HepG2 (cell line): ENCODE measurements around the gene GCLC. TPM values are rescaled to one million over a fixed set of nuclear protein-coding genes. Genes with fewer than 3 reads are reported as not detected.
A peak's percentile ranks its signal among the peaks of the same experiment; 100 is the strongest.

Experiments used
- ASH2L ChIP-seq: fragments of 300-600, 200-600 bp; sonication (generic); IDR thresholded peaks from 2 replicates; pipeline ENCODE4 v1.7.0; 2017; ENCODE audit warnings: low read depth, mild to moderate bottlenecking, moderate library complexity, mixed read lengths, low read length; ENCODE audit not compliant: insufficient read length
- BCL6 ChIP-seq: IDR thresholded peaks from 2 replicates; pipeline ENCODE4 v1.6.1; 2016; ENCODE audit warnings: missing genetic modification reagents, missing compliant biosample characterization
- HMGXB4 ChIP-seq, 2 experiments: sonication (generic) in 1 of 2; formaldehyde crosslinking in 1 of 2; IDR thresholded peaks; 2 replicates each; pipeline versions ENCODE4 v1.4.0 to v1.6.1; 2018 to 2020; ENCODE audit warnings: missing genetic modification reagents in 2 of 2, borderline replicate concordance in 1 of 2, low read depth in 1 of 2, mild to moderate bottlenecking in 1 of 2, missing biosample characterization in 1 of 2
- RBFOX2 ChIP-seq: fragments of 200-400 bp; formaldehyde crosslinking; IDR thresholded peaks from 2 replicates; pipeline ENCODE4 v1.6.1; 2017; ENCODE audit warnings: low read depth, mild to moderate bottlenecking, low read length
- RXRB ChIP-seq: IDR thresholded peaks from 2 replicates; pipeline ENCODE4 v1.6.1; 2016; ENCODE audit warnings: borderline replicate concordance, missing genetic modification reagents, missing compliant biosample characterization
- ZFP41 ChIP-seq: sonication (generic); formaldehyde crosslinking; IDR thresholded peaks from 2 replicates; pipeline ENCODE4 v1.4.0; 2020; ENCODE audit warnings: mild to moderate bottlenecking, missing genetic modification reagents, borderline replicate concordance
- ZNF101 ChIP-seq: sonication (generic); formaldehyde crosslinking; IDR thresholded peaks from 2 replicates; pipeline ENCODE4 v1.4.0; 2020; ENCODE audit warnings: mild to moderate bottlenecking, low read depth, missing genetic modification reagents, borderline replicate concordance
- ZNF350 ChIP-seq: sonication (generic); formaldehyde crosslinking; IDR thresholded peaks from 2 replicates; pipeline ENCODE4 v1.4.0; 2020; ENCODE audit warnings: mild to moderate bottlenecking, low read depth, missing genetic modification reagents, borderline replicate concordance
- ZNF674 ChIP-seq: sonication (generic); formaldehyde crosslinking; IDR thresholded peaks from 2 replicates; pipeline ENCODE4 v1.5.0; 2020; ENCODE audit warnings: low read depth, mild to moderate bottlenecking, missing genetic modification reagents
- polyA plus RNA-seq, 8 experiments: library from polyadenylated mRNA; depleted of rRNA in 3 of 8; stranded (reverse) in 7 of 8; unstranded in 1 of 8; fragments of >200 nt; fragmentation: Illumina TruSeq in 4 of 8; extraction: Trizol in 4 of 8; gene quantifications; 2 replicates each; pipeline versions ENCODE4 v1.2.1 to v1.2.3, GENCODE V29; 2011 to 2016; ENCODE audit warnings: low read depth in 4 of 8, missing spikeins in 1 of 8, mixed read lengths in 1 of 8; ENCODE audit not compliant: insufficient read depth in 1 of 8
- total RNA-seq, 5 experiments: library from RNA; depleted of rRNA; stranded (reverse); fragments of >200 nt; fragmentation: Illumina TruSeq; extraction: Trizol; gene quantifications; 2 replicates each; pipeline ENCODE4 v1.2.3, GENCODE V29; 2016; ENCODE audit warnings: low read depth in 1 of 5
- TF ChIP-seq, protein P1 (sequence below): sonication (generic); formaldehyde crosslinking; conservative IDR thresholded peaks from 2 replicates; pipeline ENCODE4 v1.4.0; 2020; ENCODE audit warnings: missing genetic modification reagents
- TF ChIP-seq, protein P2 (sequence below): sonication (generic); formaldehyde crosslinking; IDR thresholded peaks from 2 replicates; pipeline ENCODE4 v1.4.0; 2020; ENCODE audit warnings: missing genetic modification reagents, borderline replicate concordance
- TF ChIP-seq, protein P3 (sequence below): sonication (generic); formaldehyde crosslinking; IDR thresholded peaks from 2 replicates; pipeline ENCODE4 v1.4.0; 2020; ENCODE audit warnings: missing genetic modification reagents, mild to moderate bottlenecking, borderline replicate concordance
- TF ChIP-seq, protein P4 (sequence below): sonication (generic); formaldehyde crosslinking; conservative IDR thresholded peaks from 2 replicates; pipeline ENCODE4 v1.8.0; 2022; ENCODE audit warnings: low read depth, missing genetic modification reagents

Gene GCLC
- total and polyA plus RNA-seq, 2 of the 13 experiments (the other 11 are each of a cell fraction or from before 2014, with no cell fraction given) = 35.3 to 84.6 TPM

GRCh38 chr6:53544470-53545308, at the start of gene GCLC (continued):
- TF ChIP-seq ASH2L (peak; percentile 85), ZNF674 (CRISPR knock-in tag) (no peak), BCL6 (CRISPR knock-in tag) (peak; percentile 86), RBFOX2 (peak; percentile 99), RXRB (peak; percentile 86), ZFP41 (CRISPR knock-in tag) (0 out of 2 replicates have a peak, but pooled peaks have one; percentile 78), HMGXB4 (CRISPR knock-in tag; IDR thresholded peaks at IDR 0.05; ENCODE audit: borderline replicate concordance in 1 of 2, low read depth in 1 of 2) (peak; percentile 89 to 98), ZNF350 (CRISPR knock-in tag) (peak; percentile 36; the same call in 1 of the 2 replicates), ZNF101 (CRISPR knock-in tag) (0 out of 2 replicates have a peak, but pooled peaks have one; percentile 37)
- TF ChIP-seq, protein P1, sequence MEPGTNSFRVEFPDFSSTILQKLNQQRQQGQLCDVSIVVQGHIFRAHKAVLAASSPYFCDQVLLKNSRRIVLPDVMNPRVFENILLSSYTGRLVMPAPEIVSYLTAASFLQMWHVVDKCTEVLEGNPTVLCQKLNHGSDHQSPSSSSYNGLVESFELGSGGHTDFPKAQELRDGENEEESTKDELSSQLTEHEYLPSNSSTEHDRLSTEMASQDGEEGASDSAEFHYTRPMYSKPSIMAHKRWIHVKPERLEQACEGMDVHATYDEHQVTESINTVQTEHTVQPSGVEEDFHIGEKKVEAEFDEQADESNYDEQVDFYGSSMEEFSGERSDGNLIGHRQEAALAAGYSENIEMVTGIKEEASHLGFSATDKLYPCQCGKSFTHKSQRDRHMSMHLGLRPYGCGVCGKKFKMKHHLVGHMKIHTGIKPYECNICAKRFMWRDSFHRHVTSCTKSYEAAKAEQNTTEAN (CRISPR knock-in tag) = peak; percentile 74; the same call in 1 of the 2 replicates
- TF ChIP-seq, protein P2, sequence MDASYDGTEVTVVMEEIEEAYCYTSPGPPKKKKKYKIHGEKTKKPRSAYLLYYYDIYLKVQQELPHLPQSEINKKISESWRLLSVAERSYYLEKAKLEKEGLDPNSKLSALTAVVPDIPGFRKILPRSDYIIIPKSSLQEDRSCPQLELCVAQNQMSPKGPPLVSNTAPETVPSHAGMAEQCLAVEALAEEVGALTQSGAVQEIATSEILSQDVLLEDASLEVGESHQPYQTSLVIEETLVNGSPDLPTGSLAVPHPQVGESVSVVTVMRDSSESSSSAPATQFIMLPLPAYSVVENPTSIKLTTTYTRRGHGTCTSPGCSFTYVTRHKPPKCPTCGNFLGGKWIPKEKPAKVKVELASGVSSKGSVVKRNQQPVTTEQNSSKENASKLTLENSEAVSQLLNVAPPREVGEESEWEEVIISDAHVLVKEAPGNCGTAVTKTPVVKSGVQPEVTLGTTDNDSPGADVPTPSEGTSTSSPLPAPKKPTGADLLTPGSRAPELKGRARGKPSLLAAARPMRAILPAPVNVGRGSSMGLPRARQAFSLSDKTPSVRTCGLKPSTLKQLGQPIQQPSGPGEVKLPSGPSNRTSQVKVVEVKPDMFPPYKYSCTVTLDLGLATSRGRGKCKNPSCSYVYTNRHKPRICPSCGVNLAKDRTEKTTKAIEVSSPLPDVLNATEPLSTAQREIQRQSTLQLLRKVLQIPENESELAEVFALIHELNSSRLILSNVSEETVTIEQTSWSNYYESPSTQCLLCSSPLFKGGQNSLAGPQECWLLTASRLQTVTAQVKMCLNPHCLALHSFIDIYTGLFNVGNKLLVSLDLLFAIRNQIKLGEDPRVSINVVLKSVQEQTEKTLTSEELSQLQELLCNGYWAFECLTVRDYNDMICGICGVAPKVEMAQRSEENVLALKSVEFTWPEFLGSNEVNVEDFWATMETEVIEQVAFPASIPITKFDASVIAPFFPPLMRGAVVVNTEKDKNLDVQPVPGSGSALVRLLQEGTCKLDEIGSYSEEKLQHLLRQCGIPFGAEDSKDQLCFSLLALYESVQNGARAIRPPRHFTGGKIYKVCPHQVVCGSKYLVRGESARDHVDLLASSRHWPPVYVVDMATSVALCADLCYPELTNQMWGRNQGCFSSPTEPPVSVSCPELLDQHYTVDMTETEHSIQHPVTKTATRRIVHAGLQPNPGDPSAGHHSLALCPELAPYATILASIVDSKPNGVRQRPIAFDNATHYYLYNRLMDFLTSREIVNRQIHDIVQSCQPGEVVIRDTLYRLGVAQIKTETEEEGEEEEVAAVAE (CRISPR knock-in tag) = peak; percentile 82
- TF ChIP-seq, protein P3, sequence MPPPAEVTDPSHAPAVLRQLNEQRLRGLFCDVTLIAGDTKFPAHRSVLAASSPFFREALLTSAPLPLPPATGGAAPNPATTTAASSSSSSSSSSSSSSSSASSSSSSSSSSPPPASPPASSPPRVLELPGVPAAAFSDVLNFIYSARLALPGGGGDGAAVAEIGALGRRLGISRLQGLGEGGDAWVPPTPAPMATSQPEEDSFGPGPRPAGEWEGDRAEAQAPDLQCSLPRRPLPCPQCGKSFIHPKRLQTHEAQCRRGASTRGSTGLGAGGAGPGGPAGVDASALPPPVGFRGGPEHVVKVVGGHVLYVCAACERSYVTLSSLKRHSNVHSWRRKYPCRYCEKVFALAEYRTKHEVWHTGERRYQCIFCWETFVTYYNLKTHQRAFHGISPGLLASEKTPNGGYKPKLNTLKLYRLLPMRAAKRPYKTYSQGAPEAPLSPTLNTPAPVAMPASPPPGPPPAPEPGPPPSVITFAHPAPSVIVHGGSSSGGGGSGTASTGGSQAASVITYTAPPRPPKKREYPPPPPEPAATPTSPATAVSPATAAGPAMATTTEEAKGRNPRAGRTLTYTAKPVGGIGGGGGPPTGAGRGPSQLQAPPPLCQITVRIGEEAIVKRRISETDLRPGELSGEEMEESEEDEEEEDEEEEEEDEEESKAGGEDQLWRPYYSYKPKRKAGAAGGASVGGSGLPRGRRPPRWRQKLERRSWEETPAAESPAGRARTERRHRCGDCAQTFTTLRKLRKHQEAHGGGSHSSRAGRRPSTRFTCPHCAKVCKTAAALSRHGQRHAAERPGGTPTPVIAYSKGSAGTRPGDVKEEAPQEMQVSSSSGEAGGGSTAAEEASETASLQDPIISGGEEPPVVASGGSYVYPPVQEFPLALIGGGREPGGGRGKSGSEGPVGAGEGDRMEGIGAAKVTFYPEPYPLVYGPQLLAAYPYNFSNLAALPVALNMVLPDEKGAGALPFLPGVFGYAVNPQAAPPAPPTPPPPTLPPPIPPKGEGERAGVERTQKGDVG (CRISPR knock-in tag) = peak; percentile 22; the same call in 1 of the 2 replicates
- TF ChIP-seq, protein P4, sequence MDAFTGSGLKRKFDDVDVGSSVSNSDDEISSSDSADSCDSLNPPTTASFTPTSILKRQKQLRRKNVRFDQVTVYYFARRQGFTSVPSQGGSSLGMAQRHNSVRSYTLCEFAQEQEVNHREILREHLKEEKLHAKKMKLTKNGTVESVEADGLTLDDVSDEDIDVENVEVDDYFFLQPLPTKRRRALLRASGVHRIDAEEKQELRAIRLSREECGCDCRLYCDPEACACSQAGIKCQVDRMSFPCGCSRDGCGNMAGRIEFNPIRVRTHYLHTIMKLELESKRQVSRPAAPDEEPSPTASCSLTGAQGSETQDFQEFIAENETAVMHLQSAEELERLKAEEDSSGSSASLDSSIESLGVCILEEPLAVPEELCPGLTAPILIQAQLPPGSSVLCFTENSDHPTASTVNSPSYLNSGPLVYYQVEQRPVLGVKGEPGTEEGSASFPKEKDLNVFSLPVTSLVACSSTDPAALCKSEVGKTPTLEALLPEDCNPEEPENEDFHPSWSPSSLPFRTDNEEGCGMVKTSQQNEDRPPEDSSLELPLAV = 0 out of 2 replicates have a peak, but pooled peaks have one; percentile 69
